NCI-H1436 (cell line): Measurements from ENCODE around the gene ABCC3.

Experiments used
- DNase-seq: peaks from one replicate; lab custom pipeline; 2025; lab: John Stamatoyannopoulos, UW

Gene ABCC3

DNA sequence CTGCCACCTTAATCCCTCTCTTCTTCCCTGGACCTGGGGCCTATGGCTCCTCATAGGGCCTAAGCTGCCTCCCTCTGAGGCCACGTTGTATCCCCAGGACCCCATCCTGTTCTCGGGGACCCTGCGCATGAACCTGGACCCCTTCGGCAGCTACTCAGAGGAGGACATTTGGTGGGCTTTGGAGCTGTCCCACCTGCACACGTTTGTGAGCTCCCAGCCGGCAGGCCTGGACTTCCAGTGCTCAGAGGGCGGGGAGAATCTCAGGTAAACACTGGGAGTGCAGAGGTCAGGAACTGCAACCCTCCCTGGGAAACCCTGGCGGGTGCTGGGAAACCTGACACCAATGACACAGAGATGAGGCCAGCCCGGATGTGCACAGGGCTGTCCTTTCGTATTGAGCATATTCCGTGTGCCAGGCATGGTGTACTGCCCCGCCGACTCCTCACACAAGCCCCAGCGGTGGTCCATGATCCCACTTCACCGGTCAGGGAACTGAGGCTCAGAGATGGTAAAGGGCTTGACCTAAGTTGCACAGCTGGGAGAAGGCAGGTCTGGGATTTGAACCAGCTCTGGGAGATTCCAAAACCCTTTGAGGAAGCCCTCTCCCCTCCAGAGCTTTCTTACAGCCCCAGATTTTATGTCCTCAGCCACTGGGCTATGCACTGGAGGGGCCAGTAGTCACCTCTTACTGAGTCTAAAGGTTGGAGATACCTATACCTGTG is 50.1 kb downstream of the ABCC3 start:
- DNase-seq, result no peak

DNA sequence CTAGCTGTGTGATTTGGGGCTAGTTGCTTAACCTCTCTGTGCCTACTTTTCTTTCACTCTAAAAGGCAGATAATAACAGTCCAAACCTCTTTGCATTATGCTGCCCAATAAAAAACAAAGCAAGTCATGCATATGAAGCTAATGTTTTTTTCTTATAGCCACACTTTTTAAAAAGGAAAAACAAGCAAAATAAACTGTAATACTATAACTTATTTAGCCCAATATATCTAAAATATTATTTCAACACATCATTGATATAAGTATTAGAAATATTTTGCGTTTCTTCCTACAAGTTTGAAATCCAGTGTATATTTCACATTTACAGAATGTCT is 50.6 kb downstream of the ABCC3 start:
- DNase-seq, result no peak

DNA sequence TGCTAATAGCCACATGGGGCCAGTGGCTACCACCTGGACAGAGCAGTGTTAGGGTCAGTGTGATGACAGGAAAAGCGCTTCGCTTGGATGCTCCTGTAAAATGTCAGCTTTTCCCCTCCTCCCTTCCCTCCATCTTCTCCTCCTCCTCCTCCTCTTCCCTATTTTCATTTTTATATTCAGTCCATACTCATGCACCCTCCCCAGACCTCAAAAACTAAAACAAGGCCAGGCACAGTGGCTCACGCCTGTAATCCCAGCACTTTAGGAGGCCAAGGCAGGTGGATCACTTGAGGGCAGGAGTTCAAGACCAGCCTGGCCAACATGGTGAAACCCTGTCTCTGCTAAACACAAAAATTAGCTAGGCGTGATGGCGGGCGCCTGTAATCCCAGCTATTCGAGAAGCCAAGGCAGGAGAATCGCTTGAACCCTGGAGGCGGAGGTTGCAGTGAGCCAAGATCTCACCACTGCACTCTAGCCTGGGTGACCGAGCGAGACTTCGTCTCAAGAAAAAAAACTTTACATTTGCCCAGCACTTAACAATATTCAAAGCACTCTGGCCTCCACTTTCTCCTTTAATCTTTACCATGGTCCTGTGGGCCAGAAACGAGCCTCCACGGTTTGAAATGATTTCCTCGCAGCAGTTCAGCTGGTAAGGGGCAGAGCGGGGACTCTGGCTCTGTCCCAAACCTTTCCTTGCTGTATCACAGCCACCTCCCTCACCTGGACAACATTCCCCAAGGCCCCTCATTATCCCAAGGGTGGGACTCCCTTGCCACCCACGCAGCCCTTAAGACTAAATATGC is 51.2 kb downstream of the ABCC3 start:
- no peak for DNase-seq

DNA sequence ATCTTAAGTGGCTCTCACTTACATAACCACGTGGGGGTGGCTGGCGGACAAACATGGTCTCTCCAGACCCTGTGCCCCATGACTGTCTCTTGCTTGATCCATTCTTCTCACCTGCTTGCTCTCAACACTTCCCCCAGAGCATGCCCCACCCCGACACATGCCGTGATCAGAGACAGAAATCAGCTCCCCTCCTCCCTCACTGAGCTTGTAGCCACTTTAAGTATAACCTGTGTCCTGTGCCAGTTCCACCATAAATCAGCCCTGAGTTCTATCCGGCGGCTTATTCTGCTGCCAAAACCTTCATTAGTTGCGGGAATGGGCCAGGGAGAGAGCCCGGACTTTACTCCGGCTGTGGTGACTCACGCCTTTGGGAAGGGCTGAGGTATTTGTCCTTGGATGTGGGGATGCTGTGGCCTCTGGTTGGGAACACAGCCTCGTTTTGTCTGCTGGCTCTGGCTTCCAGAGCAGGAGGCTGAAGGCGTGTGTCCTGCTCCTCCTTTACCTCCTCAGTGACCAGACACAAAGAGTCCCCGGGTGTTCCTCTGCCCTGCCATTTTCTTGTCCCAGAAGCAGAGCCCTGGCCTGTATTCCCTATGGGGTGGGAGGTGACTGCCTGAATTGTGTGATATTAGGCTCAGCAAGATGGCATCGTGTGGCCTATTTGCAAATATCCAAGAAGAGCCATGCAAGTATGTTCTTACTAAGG is 52.0 kb downstream of the ABCC3 start:
- no peak for DNase-seq

DNA sequence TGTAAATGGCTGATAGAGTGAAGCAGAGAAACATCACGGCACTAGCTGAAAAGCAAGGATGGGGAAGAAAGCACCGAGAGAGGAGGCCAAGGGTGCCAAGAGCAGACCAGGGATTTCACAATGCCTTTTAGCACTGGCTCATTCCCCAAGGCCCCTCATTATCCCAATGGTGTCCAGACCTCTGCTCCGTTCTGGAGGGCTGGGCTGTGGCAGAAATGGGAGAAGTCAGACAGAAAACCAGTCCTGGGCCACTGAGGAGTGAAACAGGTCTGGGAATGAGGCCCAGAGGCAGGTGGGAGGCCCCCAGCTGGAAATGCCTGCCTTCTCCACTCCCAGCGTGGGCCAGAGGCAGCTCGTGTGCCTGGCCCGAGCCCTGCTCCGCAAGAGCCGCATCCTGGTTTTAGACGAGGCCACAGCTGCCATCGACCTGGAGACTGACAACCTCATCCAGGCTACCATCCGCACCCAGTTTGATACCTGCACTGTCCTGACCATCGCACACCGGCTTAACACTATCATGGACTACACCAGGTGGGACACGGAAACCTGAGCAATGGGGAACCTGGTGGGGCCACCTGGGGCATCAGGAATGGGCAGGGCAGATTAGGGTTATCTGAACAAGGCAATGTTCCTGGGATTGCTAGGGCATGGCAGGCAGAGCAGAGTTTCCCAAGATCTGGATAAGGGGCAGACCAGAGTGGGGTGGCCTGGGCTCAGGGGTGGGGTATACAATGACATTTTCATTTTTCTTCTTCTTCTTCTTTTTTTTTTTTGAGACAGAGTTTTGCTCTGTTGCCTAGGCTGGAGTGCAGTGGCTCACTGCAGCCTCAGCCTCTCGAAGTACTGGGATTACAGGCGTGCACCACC is 52.8 kb downstream of the ABCC3 start:
- no peak for DNase-seq

DNA sequence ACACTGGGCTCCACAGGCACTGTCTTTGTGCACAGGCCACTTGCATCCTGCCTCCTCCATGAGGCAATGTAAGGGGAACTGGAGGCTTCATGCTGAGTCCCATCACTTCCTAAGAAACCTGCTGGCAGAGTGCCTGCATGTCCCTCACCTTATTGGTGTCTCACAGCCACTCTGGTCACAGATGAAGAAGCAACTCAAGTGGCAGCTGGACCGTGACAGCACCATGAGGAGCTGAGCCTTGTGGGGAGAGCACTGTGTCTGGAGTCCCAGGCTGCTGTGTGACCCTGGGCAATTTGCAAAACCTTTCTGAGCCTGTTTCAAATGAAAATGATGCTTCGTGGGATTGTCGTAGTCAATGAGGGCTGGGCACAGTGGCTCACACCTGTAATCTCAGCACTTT is 53.6 kb downstream of the ABCC3 start:
- DNase-seq, result no peak

DNA sequence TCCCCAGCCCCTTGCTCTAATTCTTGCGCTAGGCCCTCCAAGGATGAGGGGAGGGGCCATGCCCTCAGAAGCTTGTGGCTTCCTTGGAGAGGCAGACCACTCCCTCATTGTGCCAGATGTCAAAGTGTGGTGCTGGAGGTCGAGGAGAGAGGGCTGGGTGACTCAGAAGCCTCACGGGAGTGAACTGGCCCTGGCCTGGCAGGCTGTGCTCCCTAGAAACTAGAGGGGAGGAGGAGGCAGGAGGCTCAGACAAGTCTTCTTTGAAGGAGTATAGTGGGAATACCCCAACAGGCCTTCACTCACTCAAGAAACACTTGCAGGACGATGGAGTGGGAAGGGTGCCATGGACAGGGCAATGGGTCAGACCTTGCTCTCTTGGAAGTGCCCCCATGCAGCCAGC is 54.6 kb downstream of the ABCC3 start:
- no peak for DNase-seq

DNA sequence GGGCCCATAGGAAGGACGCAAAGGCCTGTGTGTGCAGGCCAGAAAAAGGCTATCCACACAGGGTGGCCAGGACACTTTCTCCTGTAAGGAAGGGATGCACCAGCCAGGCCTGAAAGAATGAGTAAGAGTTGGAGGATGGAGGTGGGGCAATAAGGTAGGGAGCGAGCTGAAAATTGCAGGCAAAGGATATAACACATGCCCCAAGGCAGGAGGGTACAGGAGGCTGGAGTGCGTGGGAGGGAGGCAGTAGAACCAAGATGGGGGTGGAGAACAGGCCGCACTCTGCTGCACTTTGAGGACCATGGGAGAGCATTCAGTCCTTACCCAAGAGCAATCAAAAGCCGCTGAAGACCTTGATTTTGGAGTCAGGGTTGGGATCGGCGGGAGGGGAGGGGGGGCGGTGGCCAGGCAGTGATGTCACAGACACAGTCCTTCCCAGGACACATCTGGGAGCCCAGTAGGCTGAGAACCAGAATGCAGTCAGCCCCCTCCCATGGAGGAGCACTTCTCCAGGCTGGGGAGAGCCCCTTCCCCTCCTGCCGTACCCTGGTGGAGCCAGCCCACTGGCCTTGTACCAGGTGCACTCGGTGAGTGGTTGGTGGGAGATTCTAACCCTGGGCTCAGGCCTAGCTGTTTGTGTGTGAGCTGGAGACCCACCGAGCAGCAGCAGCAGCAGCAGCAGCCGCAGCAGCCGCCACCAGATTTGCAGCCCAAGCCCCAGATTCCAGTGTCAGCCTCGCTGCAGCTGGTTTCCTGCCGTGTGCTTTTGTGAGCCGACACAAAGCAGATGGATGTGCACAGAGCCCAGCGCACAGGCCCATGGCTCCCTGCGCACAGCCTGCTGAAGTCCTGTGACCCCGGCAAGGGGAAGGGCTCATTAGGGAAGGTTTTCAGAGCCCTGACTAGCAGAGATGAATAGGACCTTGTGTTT is 55.5 kb downstream of the ABCC3 start:
- no peak for DNase-seq

DNA sequence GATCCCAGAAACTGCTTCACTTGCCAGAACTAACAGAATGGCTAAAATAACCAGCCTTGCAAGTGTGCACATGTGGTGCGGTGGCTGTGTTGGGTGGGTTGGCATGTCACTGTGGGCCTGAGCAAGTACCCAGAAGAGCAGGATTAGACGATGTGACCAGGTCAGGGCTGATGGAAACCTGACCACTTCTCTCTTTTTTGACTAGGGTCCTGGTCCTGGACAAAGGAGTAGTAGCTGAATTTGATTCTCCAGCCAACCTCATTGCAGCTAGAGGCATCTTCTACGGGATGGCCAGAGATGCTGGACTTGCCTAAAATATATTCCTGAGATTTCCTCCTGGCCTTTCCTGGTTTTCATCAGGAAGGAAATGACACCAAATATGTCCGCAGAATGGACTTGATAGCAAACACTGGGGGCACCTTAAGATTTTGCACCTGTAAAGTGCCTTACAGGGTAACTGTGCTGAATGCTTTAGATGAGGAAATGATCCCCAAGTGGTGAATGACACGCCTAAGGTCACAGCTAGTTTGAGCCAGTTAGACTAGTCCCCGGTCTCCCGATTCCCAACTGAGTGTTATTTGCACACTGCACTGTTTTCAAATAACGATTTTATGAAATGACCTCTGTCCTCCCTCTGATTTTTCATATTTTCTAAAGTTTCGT is 56.3 kb downstream of the ABCC3 start:
- DNase-seq, result no peak

DNA sequence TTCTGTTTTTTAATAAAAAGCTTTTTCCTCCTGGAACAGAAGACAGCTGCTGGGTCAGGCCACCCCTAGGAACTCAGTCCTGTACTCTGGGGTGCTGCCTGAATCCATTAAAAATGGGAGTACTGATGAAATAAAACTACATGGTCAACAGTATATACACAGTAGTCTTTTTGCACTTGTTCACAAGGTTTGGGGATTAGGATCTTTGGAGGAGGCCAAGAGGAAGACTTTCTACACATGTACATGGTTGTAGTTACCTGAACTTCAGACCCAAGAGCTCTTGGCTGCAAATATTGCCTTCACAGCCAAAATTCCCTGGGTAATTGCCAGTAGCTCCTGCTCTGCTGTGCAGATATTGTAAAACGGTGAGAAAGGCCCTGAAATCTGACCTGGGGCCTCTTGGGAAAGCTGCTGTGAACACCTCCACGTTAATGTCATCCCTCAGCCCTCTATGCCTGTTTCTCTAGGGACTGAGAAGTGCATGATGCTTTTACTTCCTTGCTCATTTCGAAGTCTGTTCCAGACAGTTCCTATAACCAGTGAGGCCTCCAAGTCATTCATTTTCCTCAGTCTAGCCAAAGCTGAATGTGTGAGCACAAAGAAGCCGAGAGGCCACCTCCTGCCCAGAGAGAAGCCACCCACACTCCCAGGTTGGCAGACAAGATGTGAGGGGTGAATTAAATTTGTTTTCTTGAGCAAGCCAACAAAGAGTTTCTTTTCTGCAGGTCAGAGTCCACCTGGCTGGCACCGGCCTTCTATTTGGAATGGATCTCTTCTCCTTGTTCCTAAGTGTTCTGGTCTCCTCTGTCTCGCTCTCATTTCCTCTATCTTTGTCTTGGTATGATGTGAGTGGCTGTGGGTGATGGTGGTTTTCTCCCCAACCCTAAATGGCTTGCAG is 57.1 kb downstream of the ABCC3 start:
- DNase-seq, result no peak

DNA sequence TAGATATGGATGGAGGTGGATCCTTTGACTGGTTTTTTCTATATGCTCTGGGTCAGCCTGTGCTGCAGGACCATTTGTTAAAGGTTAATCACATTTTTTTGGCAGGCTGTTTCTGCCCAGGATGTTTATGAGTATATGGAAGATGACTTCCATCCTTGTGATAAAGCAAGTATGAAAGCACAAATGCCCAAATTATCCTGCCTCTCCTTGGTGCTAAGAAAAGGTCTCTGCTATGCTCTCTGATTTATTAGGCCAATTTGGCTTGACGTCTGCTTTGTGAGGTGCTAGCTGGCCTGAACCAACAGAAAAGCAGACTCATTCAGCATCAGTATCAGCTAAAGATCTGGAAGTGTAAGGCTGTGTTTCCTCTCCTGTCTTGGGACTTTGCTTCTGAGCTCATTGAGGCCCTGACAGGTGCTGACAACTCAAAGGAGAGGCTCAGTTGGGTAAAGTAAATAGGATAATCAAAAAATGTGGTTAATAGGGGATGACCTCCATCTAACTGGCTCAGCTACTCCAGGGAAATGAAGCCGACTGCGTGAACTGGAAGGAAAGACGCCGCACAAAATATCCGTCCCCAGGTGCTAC is 57.9 kb downstream of the ABCC3 start:
- DNase-seq, result no peak

DNA sequence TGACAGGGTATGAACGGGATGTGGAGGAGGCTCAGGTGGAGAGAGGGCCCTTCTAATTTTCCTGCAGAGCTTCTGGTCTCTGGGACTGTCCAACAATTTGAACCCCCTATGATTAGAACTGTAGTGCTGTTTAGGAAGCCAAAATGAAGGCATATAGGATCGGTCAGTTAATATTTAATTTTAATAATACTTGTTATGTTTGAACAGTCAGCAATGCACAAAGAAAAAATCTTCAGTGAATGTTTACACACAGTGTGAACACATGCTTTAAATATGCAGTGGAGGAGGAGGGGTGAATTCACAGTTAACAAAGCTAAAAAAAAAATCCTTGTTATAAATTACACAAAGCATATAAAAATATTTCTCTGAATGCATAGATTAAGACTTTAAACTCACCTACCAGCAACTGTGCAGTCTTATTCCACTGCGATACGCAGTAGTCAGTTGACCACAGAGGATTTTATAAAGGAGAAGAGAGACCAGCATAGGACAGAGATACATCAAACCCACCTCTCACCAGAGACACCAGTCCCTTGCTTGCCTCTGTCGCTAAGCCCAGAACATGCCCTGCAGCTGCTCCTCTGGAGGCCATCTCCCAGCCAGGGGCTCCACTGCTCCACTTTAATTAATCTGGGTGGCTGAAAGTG is 58.5 kb downstream of the ABCC3 start:
- DNase-seq, result no peak

DNA sequence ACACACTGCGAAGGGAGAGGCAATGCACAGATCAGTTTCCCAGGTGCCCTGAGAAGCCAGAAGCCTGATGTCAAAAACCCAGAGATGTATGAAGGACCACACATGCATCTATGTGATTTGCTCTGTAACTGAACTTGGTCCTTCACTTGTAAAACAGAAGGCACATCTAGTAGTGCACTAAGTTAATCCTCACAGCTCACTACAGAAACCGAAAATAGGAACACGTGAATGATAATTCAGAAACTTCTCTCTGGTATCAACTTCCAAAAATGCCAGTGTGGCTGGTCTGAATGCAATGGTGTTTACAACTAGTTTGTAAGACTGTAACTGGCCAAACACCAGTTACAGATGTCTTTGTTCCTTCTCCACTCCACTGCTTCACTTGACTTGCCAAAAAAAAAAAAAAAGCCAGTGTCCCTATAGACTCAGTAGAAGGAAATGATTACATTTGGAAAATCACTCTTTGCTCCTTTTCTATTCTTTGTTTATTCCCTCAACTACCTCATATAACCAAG is 61.7 kb downstream of the ABCC3 start:
- no peak for DNase-seq

DNA sequence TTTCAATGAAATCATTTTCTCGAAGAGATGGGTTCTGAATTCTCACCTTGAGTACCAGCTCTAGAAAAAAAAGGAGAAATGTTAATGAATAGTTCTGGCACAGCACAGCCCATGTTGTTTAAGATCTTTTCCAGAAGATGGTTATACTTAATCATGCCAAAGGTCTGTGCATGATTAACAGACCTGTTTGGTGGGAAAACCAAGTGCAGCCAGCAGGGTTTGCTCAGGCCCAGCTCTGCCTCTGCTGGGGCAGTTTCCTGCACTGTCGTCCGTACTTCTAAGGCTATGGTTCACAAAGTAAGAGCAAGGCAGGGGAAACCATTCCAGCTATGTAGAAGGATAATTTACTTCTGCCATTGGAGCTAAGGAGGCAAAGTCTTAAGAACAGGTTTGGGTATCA is 62.4 kb downstream of the ABCC3 start:
- DNase-seq, result no peak

DNA sequence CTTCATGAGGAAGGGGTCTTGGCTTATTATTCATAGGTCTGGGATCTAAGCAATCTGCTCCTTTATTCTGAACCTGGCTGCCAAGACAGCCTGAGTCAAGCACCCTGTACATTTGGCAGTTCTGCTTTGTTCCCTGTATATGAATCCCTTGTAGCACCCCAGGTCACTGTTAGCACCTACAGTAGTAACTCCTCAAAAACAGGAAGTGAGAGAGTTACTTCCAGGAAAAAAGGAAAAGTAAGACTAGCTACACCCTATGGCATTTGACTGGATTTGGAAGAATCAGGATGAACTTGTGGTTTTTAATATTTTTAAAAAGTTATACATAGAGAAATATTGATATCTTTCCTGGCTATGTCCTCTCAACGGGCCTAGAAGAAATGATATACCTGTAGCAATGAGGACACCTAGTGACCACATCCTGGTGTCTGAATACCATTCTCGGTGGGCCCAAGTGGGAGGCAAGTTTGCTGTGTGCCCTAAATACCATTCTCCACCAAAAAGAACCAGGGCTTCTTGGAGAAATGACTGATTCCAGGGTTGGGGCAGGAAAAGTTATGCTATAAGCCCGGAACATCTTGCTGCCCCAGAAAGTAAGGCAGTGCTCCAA is 63.1 kb downstream of the ABCC3 start:
- DNase-seq, result no peak

DNA sequence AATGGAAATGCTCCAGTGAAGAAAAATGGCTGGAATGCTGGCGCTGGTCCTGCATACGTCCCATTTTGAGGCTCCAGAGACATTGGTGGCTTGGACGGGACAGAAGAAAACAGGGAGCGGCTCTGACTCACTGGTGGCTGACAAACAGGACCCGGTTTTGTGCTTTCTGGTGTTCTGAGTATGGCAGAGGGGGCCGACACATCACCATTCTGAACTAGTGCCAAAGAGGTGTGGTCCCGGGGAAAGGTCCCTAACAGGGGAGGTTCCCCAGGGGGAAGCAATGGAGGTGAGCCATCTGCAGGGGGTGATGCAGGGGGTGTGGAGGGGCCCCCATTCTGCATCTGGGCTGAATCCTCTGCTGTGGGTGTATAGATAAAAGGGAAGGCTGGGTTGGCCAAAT is 64.7 kb downstream of the ABCC3 start:
- no peak for DNase-seq

DNA sequence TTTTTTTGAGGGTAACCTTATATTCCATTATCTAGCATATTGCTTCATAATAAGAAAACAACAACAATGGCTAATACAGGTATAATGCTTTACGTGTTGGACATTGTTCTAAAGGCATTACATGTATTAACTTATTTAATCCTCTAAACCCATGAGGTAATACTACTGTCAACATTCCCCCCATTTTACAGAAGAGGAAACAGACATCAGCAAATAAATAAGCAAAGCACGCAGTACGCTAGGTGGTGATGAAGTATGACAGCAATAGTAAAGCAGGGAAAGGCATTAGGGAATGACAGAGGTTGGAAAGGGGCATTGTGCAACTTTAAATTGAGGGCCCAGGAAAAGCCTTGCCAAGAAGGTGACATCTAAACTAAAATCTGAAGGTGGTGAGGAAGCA is 68.5 kb downstream of the ABCC3 start:
- no peak for DNase-seq
